DLD1 (cell line): ENCODE results near the gene NTRK2.

Experiments
- in situ Hi-C: cut with HindIII; loops from 2 replicates; pipeline ENCODE4 v1.10.0; 2017; ENCODE audit warnings: low sequenced_read_pairs

The NTRK2 gene

DNA sequence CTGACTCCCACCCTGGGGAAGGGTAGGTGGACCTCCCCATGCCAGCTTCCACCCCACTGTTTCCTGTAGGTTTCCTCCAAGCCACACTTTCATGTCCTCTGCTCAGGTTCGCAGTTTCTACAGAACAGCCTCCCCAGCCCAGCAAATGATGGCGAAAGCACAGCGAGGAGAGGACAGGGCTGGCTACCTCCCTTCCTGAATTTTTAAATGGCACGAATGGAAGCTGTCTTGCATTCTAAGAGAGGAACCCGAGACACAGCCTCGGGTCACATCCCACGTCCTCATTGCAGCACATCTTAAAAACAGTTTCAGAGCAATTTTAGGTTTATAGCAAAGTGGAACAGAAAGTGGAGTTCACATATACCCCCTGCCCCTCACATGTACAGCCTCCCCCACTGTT, 330.3 kb downstream of the NTRK2 start:
- in situ Hi-C loops = no loop called here

GRCh38 chr9:85001925-85002324, 332.4 kb downstream of the NTRK2 start:
- in situ Hi-C loops = no loop called here

DNA sequence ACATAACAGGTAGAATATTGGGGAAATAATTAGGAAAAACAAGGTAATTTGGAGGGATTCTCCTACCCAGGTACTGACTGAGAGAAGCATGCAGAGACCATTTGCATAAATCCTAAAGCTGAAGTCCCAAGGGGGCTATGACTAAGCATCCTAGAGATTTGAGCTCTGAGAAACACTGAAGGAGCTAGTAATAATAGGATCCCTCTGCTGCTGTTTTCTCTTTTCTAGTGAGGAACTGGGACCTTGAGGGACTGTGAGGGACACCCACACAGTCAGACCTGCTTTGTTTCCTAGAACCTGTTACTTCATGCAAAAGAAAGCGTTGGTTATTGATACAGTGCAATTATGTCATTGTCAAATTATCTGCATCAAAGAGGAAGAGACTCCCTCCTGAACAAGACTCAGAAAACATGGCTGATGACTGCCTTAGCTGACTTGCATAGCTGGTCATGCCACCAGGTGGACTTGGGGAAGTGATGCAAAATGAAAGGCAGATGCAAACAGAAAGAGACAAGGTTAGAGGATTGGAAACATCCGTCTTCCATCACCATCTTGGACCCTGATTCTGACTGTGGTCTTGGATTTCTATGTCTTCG, 335.4 kb downstream of the NTRK2 start:
- in situ Hi-C loops = no loop called here

GRCh38 chr9:85007748-85008147, 338.2 kb downstream of the NTRK2 start:
- in situ Hi-C loops = no loop called here

- in situ Hi-C loops = no loop called here
These were observed 338.7 kb downstream of the NTRK2 start for GRCh38 chr9:85008215-85008614.

- in situ Hi-C loops = no loop called here
These were observed 339.7 kb downstream of the NTRK2 start for GRCh38 chr9:85009251-85009650.

- in situ Hi-C loops = no loop called here
These were observed 344.2 kb downstream of the NTRK2 start for GRCh38 chr9:85013703-85014102.

DNA sequence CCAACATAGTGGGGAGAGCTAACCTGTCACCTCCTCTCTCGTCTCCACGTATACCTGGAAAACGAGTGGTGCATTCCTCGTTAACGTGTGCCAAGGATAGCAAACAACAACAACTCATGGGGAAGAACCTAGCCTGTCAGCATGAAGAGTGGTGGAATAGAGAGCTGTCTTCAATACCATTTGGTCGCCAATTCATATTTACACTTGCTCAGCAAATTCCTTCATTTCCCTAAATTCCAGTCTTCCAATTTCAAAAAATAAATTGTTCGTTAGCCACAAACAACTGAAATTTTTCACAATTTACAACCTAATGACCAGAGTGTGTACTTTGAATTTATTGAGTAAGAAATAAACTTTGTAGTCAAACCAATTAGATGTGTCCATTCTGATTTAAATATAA, 344.8 kb downstream of the NTRK2 start:
- in situ Hi-C loops = no loop called here

DNA sequence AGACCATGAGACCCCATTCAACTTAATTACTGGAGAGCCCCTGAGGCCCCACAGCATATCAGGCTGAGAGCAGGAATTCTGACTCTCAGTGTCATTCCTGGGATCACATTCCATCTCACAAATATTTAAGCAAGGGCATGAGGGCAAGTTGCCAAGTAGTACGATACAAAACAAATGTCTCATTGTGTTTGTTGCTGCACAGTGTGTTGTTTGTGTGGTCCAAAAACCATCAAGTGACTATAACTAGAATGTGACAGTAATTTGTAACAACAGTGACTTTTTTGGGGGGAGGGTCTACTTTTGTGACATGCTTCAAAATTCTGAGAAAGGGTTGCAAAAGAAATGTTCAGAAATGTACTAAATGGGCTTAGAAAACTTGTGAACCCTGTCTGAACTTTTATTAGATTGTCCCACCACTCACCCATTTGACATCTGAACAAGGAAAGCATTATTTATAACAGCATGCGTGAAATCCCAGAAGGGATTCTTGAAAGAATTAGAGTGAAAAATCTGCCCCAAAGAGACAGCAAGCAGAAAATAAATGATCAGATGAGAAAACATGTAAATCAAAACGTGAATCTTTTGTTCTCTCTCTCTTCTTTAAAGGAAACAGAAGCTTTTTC, 347.0 kb downstream of the NTRK2 start:
- in situ Hi-C loops = no loop called here

GRCh38 chr9:85020791-85021190, 351.3 kb downstream of the NTRK2 start:
- in situ Hi-C loops = no loop called here

DNA sequence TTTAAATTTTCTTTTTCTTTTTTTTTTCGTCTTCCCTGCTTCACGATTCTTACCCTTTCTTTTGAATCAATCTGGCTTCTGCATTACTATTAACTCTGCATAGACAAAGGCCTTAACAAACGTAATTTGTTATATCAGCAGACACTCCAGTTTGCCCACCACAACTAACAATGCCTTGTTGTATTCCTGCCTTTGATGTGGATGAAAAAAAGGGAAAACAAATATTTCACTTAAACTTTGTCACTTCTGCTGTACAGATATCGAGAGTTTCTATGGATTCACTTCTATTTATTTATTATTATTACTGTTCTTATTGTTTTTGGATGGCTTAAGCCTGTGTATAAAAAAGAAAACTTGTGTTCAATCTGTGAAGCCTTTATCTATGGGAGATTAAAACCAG, 352.2 kb downstream of the NTRK2 start:
- in situ Hi-C loops = no loop called here

GRCh38 chr9:85024374-85024773, 354.8 kb downstream of the NTRK2 start:
- in situ Hi-C loops = no loop called here

- in situ Hi-C loops = no loop called here
These were observed 356.1 kb downstream of the NTRK2 start for GRCh38 chr9:85025638-85026037.

DNA sequence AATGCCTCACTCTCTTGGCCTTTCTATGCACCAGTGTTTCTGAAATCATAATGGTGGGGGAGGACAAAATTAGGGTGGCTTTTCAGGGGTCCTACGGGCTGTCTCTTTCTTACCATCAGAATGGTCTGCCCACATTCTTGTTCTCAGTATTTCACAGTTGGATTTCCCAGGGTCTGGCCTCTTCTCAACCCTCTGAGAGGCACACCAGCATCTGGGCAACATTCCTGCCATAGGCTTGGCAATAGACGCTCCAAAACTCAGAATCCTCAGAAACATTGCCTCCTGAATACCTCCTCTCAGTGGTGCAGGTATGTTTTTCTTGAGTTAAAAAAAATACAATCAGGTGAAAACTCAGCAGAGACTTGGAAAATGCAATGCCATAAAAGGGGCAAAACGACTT, 358.3 kb downstream of the NTRK2 start:
- in situ Hi-C loops = no loop called here

GRCh38 chr9:85030316-85030715, 360.8 kb downstream of the NTRK2 start:
- in situ Hi-C loops = no loop called here

- in situ Hi-C loops = no loop called here
These were observed 367.0 kb downstream of the NTRK2 start for GRCh38 chr9:85036496-85036895.

GRCh38 chr9:85038061-85038460, 368.5 kb downstream of the NTRK2 start:
- in situ Hi-C loops = no loop called here

DNA sequence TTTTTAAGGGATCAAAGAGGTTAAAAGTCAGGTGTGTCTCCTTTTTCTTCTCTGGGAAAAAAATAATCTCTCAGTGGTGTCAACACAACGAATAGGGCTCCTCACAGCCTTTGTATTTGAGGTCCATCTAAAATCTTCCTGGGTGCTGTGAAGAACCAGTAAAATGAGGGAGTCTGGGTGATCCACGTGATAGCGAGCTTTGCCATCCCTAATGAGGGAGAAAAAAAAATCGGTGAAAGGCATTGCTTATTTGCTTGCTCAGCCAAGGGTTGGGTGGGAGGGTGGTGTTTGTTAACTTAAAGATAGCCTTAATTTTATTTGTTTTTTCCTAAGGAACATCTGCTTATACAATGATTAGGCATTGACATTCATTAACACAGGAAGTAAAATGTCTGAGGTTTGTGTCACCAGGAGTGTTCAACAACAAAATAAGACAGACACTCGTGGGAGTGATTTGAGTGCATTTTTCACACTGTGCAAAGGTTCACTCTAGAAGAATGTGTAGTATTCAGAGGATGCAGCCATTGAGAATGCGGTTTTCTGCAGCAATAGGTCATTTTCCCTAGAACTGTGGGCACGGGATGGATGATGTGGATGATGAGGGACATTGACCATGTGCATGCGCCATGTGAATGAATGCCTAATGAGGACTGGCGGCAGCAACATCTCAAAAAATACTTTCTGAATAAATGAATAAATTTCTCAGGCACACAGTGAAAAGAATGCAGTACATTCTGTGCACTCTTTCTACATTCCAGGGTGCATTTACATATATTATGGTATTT, 369.5 kb downstream of the NTRK2 start:
- in situ Hi-C loops = no loop called here

DNA sequence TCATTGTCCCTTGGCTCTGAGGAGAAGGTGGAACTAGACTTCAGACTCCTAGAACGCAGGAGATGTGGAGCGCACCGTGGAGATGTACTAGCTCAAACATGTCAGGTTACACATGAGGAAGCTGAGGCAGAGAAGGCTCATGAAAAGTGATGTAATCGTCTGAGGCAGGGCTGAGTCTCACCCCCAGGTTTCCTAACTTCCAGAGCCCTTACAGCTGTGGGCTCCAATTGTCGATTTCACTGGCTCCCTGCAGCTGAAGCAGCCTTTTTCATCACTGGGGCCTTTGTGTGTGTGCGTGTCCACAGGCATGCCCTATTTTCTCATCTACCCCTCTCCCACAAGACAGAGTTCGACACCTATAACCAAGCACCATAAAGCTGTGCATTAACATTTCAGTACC, 370.6 kb downstream of the NTRK2 start:
- in situ Hi-C loops = no loop called here

DNA sequence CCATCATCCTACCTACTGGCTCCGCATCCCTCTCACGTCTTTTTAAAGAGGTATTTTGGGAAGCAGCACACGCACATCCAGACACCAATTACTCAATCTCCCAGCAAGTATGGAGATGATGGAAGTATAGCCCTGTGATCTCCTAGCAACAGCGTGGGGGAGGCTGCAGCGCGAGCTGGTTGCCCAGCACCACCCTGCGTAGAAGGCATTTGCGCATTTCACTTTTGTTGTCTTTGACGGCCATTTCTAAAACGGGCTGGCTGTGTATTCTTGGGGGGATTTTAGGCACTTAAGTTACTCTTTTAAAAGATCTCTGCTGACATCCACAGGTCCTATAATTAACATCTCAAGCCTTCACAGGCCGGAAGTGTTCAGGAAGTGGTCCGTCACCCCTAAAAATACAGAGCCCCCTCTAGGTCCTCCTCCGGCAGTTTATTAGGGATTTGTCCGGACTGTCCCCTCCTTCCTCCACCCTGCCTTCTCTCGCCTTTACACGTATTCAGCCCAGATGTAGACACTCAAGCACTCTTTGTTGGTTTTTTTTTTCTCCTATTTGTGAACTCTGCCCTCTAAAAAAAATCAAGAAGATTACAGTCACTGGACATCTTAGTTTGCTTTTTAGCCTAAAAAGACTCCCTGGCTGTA, 371.4 kb downstream of the NTRK2 start:
- in situ Hi-C loops = no loop called here

DNA sequence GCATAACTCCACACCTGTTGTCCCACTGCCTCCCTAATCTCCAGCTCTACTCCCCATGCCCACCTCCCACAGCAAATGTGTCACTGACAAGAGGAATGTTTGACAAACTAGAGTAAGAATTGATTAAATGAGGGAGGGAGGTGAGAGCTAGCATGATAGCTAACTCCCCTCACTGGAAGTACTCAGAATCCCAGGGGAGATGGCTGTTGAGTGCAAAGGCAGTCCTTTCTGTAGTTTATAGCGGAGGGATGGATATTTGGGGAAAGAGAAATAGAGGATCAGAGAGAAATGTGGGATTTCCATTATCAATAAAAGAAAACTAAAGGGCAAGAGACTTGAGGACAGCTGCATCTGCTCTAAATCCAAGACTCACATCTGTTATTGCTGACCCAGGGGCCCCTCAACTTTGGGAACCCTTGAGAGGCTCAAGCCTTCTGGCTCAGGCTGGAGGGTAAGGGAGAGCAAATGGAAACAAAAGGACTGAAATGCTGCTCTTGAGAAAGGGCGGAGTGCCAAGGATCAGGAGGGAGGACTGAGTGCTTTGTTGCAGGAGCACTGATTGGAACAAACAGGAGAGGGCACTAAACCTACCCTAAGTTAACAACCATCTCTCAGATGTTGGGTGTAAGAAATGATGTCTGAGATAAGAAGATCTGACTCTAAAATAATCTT, 372.1 kb downstream of the NTRK2 start:
- in situ Hi-C loops = no loop called here
